HG03442 (cell line): ENCODE measurements around the gene CERS3.

Source experiments
- ATAC-seq: cut with Tn5 transposase; IDR thresholded peaks from one replicate; pipeline ENCODE4 v1.9.1; 2021; ENCODE audit warnings: mild to moderate bottlenecking, moderate library complexity; ENCODE audit not compliant: unreplicated experiment

CERS3 gene

GRCh38 chr15:100385300-100386050, 143.3 kb downstream of the CERS3 start:
- no peak for ATAC-seq

DNA sequence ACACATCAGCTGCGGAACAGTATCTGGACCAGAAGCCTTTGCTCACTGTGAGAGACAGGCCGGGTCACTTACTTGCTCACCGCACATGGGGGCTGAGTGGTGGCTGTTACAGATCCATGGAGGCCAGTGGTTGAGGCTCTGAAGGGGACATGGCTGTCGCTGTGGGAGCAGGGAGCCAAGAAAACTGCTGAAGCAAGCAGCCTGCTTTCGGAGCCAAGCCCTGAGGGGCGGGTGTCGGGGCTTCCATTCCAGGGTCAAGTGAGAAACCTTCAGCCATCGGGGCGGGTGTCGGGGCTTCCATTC, 144.7 kb downstream of the CERS3 start:
- no peak for ATAC-seq

GRCh38 chr15:100383302-100384107, 145.2 kb downstream of the CERS3 start:
- ATAC-seq: no peak

GRCh38 chr15:100373942-100374341, 154.8 kb downstream of the CERS3 start:
- no peak for ATAC-seq

DNA sequence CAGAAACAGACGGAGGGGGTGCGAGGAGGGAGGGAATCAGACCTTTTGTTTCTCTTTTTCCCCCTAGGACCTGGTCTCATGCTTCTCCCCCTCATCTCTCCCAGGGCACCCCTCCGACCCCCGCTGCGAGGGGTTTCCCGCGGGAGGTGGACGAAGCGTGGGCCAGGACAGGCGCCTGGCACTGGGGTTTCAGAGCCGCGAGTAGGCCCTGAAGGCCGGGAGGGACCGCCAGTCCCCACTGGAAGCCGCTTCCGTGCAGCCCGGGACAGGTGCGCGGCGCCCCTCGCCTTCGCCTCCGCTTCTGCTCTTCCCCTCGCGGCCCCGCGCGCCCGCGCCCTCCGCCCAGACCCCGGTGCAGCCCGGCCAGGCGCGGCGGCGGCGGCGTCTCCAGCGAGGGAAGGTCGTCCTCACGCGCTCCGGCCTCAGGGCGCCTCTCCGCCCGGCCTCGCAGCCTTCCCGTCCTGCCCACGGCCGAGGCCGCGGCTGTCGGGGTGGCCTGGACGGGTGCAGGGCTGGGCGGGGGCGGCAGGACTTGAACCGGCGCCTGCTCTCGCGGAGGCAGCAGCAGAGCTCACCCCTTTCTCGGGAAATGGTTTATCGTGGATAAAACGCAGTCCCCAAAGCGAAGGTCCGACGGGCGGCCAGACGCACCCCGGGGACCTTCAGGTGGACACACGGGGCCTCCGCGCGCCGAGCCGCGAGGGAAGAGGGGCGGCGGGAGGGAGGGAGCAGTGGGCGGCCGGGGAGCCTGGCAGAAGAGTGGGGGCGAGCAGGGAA, 155.4 kb downstream of the CERS3 start:
- no peak for ATAC-seq

- no peak for ATAC-seq
These were observed 156.0 kb downstream of the CERS3 start for GRCh38 chr15:100372739-100373119.

DNA sequence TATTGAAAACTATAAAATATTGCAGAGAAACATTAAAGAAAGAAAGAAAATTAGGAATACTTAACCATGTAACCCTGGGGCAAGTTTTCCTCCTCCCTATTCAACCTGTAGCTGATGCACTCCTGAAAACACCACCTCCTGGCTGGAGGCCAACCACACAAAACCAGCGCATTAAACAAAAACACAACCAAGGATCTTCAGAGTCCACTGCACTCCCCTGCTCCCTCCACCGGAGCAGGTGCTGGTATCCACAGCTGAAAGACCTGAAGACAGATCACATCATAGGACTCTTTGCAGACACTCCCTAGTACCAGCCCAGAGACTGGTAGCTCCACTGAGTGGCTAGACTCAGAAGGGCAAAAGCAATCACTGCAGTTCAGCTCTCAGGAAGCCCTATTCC, 173.4 kb downstream of the CERS3 start:
- no peak for ATAC-seq

DNA sequence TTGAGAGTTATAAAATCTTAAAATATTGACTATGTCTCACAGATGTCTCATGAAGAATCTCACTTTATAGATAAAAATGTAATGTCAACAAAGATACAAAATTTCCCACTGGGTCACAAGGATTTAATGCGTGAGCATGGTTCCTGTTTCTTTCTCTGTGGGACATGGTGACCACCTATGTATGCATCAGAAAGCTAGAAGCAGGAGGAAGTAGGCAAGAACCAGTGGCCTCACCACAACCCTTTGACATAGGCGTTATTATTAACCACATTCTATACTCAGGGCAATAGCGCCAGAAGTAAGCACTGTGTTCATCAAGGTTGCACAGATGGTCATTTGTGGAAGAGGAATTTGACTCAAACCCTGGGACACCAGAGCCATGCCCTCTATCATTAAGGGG, 175.3 kb downstream of the CERS3 start:
- ATAC-seq: no peak

DNA sequence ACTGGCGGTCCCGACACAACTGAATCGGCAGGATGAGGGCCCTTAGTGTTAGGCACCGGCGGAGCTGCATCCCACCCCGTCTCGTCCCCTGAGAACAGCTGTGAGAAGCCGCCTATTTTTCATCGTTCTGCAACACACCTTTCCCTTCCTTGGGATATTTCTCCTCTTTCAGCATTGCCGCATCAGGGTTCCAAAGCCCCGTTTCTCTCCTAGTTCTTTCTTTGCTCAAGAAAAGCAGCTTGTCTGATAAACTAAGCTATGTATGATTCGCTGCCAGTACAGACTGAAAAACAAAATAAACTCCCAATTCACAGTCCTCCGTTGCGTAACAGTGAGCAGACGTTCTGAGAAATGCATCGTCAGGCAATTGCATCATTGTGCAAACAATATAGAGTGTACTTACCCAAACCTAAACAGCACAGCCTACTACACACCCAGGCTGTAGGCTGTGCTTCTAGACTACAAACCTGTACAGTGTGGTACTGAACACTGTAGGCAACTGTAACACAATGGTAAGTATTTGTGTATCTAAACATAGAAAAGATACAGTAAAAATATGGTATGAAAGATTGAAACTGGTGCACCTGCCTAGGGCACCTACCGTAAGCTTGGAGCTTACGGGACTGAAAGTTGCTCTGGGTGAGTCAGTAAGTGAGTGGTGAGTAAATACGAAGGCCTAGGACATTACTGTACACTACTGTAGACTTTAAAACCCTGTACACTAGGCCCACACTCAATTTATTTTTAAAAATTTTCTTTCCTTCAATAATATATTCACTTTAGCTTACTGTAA, 178.1 kb downstream of the CERS3 start:
- no peak for ATAC-seq
